ENCODE measurements around the gene MVB12B.

The MVB12B gene

DNA sequence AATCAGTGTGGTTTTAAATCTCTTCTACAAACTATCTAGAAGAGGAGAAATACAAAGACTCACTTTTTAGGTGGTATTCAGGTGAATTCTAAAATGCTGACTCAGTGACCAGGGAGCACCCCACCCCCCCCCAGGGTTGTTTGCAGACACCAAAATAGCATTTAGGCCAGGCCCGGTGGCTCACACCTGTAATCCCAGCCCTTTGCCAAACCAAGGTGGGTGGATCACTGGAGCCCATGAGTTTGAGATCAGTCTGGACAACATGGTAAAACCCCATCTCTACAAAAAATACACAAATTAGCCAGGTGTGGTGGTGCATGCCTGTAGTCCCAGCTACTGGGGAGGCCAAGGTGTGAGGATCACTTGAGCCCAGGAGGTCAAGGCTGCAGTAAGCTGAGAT, 168.1 kb downstream of the MVB12B start:
- no peak for DNase-seq (ENCODE audit: low spot score)

DNA sequence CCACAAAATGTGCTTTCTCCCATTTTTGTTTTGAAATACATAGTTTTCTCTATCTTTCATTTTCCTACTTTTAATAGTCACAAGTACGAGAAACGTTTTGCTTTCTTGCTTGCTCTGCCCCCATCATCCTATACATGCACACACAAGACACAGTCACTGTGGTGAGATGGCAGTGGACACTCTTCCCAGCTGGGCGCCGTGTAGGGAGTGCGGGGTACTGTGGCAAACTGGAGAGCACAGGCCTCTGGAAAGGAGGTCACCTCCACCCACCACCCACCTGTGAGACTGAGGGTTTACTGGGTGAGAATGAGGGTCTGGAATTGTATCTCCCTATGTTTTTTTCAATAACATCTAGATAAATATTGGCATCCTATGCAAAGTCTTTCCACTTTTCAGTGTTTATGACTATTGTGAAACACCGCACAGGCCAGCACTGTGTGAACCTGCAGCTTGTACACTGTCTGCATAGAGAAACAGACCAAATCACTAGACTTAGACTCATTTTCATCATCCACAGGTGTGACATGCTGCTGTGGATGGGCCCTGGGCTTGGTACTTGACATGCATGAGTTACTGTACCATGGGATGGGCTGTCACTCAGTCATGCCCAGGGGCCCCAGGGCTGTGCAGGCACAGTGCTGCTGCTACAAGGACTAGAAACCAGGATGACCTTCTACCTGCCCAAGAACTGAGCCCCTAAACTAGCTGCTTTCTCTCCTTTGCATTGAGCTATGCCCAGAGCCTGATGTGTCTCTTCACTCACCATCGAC, 169.0 kb downstream of the MVB12B start:
- DNase-seq (ENCODE audit: low spot score): no peak

DNA sequence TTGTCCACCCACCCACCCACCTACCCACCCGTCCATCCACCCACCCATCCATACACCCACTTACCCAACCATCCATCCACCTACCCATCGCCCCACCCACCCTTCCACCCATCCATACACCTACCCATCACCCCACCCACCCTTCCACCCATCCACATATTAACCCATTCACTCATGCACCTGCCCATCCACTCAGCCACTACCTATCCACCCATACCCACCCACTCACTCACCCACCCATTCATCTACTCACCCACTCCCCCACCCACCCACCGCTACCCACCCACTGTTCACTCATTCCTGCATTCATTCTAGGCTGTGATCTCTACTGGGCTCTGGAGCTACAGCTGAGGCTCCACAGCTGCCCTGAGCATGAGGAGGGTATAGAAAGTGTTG, 169.6 kb downstream of the MVB12B start:
- no peak for DNase-seq (ENCODE audit: low spot score)

DNA sequence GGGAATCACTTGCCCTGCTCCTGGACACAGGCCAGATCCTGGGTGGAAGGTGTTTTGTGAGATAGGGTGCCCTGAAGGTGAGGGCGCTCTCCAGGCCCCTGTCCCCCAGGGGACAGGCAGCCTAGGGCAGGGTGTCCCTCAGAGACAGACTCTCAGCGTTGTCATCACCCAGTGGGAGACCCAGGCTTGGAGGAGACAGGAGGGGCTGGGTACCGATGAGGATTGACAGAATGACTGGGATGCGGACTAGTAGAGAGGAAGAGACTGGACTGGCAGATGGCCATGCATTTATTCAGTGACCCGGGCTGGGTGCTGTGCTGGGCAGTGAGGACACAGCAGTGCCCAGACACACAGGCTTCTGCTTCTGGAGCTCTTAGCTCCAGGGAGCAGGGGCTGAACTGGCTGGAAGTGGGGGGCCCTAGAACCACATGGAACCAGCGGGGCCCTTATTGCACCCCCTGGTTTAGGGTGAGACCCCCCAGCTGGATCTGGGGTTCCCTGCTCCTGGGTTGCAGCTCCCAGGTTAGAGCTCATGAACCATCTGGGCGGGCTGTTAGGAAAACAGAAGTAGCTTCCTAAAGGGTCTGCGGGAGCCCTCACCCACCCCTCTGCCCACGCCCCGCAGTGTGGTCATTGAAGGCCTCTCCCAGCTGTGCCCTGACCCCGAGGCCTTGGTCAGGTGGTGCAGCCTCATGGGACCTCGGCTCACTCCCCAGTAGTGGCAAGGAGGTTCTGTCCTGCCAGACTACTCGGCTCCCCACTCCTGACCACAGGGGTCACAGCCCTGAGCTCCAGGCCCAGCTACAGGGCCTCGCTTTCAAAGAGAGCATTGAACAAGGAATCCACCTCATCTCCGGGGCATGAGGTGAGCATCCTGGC, 170.4 kb downstream of the MVB12B start:
- no peak for DNase-seq (ENCODE audit: low spot score)

DNA sequence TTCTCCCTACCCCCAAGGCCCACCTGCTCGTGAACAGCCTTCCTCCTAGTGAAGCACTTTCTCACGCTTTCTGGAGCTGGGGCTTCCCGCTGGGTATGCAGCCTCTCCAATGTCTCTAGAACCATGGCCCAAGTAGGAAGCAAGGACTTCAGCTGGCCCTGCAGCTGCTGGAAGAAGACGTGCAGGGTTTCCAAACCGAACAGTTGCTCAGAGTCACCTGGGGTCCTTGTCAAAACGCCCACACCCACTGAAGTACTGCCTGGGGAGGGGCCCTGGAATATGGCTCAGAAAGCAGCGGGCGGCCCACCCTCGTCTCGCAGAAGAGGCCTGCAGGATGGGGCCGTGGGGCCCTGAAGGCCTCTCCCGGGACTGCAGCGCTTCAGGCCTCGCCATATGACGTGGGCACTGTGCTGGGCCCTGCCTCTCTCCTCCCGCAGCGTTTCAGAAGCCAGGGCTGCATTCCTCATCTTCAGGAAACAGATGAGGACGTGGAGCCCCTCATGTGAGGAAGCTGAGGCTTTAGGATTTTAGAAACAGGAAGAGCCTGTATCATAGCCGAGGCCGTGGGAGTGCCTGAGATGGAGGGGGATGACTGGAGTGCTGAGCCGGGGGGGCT, 171.1 kb downstream of the MVB12B start:
- DNase-seq (ENCODE audit: low spot score): no peak

DNA sequence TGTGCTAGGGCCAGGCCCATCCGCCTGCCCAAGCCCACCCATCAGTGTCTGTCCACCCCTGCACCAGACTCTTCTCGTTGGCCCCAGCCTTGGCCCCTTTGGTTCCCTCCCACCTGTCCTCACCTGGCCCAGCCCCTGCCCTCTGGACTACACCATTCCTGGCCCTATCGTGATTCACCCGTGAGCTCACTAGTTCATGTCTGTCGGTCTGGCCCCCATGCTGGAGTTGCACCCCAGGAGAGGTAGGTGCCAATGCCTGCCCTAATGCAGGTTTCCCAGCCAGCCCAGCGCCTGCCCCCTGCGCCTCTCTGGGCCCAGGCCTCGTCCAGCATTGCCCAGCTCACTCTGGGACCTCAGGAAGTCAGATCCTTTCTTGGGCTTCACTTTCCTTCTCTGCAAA, 171.7 kb downstream of the MVB12B start:
- no peak for DNase-seq (ENCODE audit: low spot score)

DNA sequence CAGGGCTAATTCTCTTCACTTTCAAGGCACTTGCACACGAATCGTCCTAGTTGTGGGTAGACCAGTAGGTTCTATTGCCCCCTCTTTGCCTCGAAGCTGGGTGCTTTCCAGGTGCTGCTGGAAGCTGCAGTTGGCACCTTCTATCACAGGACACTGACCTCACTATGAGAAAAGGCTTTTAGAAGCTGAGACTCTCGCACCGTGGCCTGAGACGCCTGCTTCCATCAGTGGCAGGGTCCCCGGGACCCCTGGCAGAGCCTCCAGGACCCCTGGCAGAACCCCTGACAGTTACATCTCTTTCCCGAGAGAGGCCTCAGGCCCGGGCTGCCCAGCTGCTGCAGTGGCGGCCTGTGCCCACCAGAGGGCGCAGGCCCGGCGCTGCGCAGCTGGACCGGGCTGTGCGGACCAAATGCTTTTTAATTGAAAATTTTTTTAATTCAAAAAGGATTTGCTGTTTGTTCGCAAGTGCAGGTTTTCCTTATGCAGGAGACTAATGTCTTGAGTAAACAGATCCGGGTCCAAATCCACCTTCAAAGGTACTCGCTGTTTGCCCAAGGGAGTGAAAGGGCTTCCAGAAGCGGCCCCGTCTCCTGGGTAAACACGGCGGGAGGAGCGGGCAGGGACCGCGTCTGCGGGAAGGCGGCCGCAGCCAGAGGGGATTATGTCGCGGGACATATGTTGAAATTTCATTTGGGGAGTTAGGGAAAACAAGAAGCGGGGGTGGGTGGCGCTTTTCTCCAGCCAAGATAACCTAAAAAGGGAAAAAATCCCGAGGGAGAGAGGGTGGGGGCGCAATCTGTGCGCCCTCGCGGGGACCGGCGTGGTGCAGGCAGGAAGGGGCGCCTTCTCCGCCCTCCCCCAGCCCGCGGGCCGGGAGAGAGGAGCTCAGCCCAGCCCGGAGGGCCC, 172.6 kb downstream of the MVB12B start:
- no peak for DNase-seq (ENCODE audit: low spot score)

DNA sequence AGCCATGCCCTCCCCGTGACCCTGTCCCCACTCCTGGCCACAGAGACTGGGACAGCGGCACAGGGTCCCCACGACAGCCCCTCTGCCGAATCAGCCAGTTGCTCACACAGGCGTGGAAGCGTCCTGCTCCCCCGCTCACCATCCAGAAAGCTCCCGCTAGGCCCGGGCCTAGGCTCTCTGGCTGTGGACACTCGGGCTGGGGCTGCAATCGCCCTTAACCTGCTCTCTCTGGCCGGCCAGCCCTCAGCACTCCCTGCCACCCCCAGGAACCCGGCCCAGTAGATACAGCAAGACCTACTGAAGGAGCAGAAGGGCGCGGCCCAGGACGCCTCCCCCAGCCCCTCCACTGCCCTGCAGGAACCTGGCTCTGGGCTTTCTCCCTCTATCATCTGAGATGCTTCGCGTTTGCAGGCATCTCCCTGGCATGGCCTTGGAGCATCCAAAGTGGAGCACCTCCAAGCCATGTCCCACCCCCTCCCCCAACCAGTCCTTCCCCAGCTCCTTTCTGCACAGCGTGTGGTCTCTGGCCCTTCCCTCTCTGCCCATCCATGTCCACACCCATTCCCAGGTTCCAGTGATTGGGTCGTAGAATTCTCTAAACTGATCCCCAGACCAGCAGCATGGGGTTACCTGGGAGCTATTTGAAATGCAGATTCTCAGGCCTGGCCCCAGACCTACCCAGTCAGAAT, 173.4 kb downstream of the MVB12B start:
- no peak for DNase-seq (ENCODE audit: low spot score)

DNA sequence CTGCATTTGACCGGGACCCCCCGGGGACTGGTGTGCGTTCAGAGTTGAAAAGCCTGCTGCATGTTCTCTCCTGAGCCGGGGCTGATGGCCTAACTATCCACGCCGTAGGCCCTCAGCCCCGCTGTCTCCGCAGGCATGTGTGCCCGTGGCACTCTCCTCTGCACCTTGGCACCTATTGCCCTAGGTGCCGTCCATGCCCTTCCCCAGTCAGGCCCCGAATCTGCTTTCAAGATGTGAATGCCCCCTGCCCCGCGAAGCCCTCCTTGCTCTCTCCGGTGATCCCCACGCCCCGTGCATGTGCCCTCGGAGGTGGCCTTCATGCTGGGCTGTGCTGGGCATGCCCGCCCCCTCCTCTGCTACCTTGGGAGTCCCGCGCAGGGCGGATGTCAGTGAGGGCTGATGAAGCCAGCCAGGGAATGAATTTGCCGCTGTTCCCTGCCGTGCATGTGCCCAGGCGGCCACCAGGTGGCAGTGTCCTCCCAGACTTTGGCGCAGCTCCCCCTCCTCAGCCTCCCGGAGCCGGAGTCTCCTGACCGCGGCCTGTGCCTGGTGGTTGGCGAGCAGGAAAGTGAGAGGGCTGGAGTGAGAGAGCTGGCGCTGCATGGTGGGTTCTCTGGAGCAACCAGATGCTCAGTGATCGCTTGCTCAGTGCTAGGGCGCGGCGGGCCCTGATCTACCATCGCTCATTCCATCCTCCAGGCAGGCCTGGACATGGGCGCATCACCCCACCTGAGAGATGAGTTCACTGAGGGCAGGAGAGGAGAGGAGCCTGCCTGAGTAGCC, 174.2 kb downstream of the MVB12B start:
- DNase-seq (ENCODE audit: low spot score): peak; percentile 63

DNA sequence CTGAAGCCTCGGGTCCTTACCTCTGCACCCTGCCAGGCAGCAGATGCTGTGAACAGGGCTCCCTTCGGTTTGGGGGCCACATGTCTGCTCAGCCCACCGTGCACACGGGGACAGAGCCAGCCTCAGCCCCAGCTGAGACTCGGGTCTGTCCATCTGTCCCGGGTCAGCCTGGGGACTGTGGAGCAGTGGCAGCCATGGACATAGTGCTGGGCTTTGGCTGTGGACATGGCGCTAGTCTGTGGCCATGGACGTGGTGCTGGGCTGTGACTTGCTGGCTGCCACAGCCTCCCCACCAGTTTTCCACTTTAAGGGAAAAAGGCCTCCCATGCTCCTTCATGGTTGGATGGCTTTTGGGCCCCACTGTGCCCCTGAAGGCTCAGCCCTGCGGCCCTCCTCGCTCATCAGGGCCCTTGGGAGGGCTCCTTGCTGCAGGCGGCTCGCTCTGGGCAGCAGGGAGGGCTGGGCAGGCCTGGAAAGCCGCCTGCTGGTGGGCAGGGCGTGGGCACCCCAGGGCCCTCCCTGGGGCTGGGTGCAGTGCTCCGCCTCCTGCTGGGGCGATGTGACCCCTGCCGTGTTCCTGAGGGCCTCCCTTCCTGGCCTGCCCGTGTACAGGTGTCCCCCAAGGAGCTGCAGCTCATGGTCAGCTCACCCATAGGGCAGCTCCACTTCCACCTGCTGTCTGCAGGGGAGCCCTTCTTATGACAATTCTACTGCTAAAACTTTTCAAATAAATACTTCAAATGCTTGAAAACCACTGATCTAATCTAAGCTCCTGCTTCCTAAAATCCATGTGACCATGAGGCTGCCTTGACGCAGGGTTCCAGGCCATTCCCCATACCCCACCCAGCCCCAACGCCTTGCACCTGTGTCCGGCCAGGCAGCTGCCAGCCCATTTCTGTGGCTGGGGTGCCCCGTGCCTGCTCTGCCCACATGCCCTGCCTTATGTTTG, 175.0 kb downstream of the MVB12B start:
- DNase-seq (ENCODE audit: low spot score): no peak

DNA sequence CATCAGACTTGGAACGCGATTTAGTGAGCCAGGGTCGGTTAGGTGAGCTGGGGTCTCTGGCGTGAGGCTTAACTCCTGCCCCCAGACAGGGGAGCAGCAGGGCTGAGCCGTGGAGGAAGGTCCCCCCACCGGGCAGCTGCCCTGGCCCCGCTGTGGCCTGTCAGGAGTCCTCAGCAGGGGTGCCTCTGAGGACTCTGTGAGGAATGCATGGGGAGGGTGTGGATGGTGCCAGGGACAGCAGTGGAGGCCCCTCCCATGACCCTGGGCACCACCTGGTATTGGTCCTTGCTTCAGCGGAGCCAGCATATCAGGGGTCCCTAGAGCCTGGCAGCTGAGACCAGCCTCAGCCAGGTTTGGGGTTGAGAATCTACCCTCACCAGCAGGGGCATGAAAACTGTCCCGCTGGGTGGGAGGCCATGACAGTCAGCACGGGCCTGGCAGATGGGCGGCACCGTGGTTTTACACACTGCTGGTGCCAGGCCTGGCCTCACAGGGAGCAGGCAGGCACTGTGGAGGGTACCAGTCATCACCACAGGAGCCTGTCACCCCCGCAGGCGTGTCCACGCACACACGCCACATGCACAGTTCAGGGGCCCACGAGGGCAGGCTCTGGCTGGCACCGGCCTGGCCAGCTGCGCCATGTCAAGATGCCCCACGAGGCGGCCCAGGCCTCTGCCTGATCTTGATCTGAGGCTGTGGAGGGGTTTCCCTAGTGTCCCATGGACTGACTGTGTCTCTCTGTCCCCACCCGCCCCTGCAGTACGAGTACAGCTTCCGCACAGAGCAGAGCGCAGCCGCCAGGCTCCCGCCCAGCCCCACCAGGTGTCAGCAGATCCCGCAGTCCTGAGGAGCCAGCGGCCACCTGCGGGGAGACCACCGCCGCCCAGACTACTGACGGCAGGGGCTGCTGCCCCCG, 176.0 kb downstream of the MVB12B start:
- no peak for DNase-seq (ENCODE audit: low spot score)

DNA sequence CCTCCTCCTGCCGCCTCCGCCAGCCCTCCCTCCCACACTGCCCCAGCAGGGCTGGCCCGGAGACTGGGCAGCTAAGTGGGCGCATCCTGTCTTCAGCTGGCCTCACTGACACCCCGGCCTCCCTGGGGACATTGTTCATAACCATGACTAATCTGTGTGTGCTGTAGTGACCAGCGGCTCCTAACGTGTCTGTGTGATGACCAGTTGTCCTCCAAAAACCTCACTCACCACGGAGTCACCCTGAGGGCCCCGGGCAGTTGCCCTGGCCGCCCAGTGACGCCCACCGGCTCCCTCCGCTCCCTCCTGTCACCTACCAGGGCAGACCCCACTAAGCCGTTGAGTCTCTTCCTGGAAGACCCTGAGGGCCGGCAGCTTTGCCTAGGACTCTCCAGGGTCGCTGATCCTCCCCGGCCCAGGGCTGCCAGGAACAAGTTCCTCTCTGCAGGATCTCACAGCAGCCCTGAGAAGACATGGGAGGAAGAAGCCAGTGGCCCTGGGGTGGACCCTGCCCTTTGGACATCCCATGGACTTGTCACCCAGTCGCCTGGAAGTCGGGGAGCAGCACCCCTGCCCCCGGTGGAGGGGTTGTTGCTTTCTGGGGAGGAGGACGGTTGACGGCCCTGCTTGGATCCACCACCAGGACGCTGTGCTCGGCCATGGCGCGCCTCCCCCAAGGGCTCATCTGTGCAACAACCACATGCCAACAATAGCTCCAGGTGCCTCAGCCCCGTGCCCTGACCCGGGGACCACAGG, 176.9 kb downstream of the MVB12B start:
- DNase-seq (ENCODE audit: low spot score): no peak

DNA sequence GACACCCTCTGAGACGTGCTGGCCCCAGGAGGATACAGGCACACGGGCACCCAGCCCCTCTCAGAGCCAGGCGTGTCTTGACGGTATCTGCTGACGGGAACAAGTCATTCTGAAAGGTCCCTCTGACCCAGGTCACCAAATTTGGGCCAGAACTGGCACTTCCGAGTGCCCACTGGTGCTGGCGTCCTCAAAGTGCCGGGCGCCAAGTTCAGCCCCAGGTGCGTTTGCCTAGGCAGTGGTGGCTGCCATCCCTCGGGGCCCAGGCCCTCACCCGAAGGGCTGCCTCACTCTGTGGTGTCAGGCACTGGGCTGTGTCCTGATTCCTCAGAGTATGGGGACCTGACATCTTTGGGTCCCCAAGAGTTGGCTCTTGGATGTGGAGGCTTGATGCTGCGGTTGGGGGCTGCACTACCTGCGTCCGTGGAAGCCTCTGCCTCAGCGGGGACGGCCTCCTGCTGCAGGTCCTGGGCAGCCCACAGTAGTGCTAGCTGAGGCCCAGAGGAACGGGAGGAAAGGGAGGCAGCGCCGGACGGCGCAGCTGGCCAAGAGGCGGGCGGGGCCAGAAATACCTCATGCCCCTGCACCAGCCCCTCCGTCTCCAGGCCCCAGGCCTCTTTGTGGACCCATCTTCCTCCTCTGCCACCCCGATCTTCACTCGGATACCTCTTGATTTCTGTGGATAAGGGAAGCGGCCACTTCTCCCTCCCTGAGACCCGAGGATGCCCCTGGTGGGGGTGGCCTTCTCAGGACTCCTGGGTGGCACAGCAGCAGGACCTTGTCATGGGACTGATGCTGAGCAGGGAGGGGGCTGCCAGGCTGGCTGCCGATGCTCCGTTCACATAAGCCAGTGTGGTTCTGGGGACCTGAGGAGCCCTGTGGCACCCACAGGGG, 177.7 kb downstream of the MVB12B start:
- DNase-seq (ENCODE audit: low spot score): no peak

DNA sequence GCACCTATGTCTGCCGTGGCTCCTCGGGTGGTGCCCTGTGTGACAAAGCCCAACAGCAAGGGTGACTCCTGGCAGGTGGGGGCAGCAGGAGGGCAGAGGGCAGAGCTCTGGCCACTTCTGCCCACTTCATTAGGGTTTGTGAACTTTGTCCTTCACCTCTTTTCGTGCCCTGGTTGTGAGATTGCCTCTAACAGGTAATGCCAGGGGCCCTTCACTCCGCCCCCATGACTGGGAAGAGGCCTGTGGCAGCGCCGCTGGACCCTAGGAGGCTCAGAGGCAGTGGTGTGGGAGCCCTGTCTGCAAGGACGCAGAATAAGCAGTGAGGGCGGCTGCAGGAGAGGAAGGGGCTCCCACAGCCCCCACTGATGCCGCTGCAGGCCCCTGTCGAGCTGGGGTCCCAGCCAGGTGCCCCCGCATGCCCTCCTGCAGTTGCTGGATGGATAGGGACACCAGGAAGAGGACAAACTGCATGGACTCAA, 178.4 kb downstream of the MVB12B start:
- no peak for DNase-seq (ENCODE audit: low spot score)

DNA sequence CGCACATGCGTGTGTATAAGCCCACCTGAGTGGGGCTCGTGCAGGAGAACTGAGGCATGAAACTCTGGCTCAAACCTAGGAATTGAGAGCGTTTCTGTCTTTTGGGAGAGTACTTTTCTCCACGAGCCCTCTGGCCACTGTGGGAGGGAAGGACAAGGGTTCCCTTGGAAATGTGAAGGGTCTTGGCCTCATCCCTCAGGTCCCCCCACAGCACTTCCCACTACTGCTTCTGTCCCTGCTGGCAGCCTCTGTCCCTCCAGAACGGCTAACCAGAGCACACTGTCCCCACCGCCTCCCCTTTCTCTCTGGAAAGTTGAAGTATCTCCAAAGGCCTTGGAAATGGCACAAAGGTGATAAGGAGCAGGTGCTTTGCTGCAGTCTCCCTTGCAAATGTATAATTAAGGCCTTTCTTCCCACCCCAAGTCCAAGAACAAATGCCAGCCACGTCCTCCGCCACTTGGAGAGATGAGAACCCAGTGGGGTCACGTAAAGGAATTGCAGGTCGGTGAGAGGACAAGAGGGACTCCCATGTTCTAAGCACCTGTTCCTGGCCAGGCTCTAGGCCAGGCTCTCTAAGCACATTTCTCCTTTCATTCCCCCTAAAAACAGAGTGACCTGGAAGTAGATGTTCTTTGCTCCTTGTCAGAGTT, 179.2 kb downstream of the MVB12B start:
- DNase-seq (ENCODE audit: low spot score): no peak
